ENCODE measurements around the gene SENP1. TPM values are rescaled to one million over a fixed set of nuclear protein-coding genes. Genes with fewer than 3 reads are reported as not detected.

The SENP1 gene
- total RNA-seq, 4 donors from 2014 or later, result 7.8 to 19.1 (median 16.5) TPM

GRCh38 chr12:48034835-48035805 lies 70.8 kb downstream of the SENP1 start:
- Histone ChIP-seq H3K4me1 (no peaks in the 10 kb centered on the region), H3K4me3 (no peak overlapping the region), H3K27me3 (no peaks in the 10 kb centered on the region), H3K9me3 (no peaks in the 10 kb centered on the region), H3K27ac (no peak overlapping the region), H3K36me3 (no peaks in the 10 kb centered on the region)
- TF ChIP-seq CTCF (IDR thresholded peaks at IDR 0.05), result no peak
- TF ChIP-seq POLR2A (IDR thresholded peaks at IDR 0.05), result no peak
- WGBS, 2 donors, result 77 to 91% methylated on average over 8 of the region's 8 CpGs
- no peak for DNase-seq
- intact Hi-C loops (cut with DNase I), result no loop called here

GRCh38 chr12:48033451-48033850 lies 72.4 kb downstream of the SENP1 start:
- intact Hi-C loops (cut with DNase I), result no loop called here
- 100% methylated on average over 1 of the region's 1 CpG for WGBS, 2 donors

GRCh38 chr12:48032597-48032996 lies 73.3 kb downstream of the SENP1 start:
- TF ChIP-seq CTCF (IDR thresholded peaks at IDR 0.05) (no peak), POLR2A (IDR thresholded peaks at IDR 0.05) (no peak)
- no peak for DNase-seq

More at GRCh38 chr12:48033451-48033850, 72.4 kb downstream of the SENP1 start:
- no peak for TF ChIP-seq POLR2A (IDR thresholded peaks at IDR 0.05)
- TF ChIP-seq CTCF (IDR thresholded peaks at IDR 0.05), result no peak
- Histone ChIP-seq H3K36me3 (no peaks in the 10 kb centered on the region), H3K4me1 (no peaks in the 10 kb centered on the region), H3K4me3 (no peak overlapping the region), H3K27me3 (no peaks in the 10 kb centered on the region), H3K9me3 (no peaks in the 10 kb centered on the region), H3K27ac (no peak overlapping the region)
- DNase-seq, result no peak

GRCh38 chr12:48031135-48031960 lies 74.5 kb downstream of the SENP1 start:
- Histone ChIP-seq H3K4me1 (no peaks in the 10 kb centered on the region), H3K27me3 (no peaks in the 10 kb centered on the region), H3K9me3 (no peaks in the 10 kb centered on the region), H3K4me3 (no peak overlapping the region), H3K36me3 (no peaks in the 10 kb centered on the region), H3K27ac (no peak overlapping the region)
- intact Hi-C loops (cut with DNase I), result no loop called here
- TF ChIP-seq CTCF (IDR thresholded peaks at IDR 0.05) (no peak), POLR2A (IDR thresholded peaks at IDR 0.05) (no peak)
- DNase-seq, result no peak
- WGBS, 2 donors, result 74 to 87% methylated on average over 7 to 9 of the region's 12 CpGs

More at GRCh38 chr12:48032597-48032996, 73.3 kb downstream of the SENP1 start:
- WGBS, 2 donors, result 88 to 100% methylated on average over 1 of the region's 1 CpG
- intact Hi-C loops (cut with DNase I), result no loop called here
- Histone ChIP-seq H3K27me3 (no peaks in the 10 kb centered on the region), H3K9me3 (no peaks in the 10 kb centered on the region), H3K4me3 (no peak overlapping the region), H3K36me3 (no peaks in the 10 kb centered on the region), H3K4me1 (no peaks in the 10 kb centered on the region), H3K27ac (no peak overlapping the region)
